Right lobe of liver (tissue), 6 donors: ENCODE results near the gene SPRY4. TPM values are rescaled to one million over a fixed set of nuclear protein-coding genes. Genes with fewer than 3 reads are reported as not detected.
"Not testable (repeated sequence)": the region's sequence is repeated elsewhere in the genome, so short reads cannot be mapped to it uniquely, and the experiment has no call there.

Experiments
- ATAC-seq, 4 donors: fragments of 200-7000 bp; cut with Tn5 transposase; one replicate each; pipeline ENCODE4 v1.9.1; 2020; ENCODE audit warnings: mild to moderate bottlenecking in 4 of 4, moderate library complexity in 4 of 4
- DNase-seq, 3 donors: peaks; one replicate each; pipeline ENCODE4 v3.0.0-alpha.2; 2020
- H3K27ac ChIP-seq, 3 donors: fragments of 200-600 bp; one replicate each; pipeline ENCODE4 v1.8.0; 2022
- H3K27me3 ChIP-seq, 2 donors: fragments of 200-600 bp; one replicate each; pipeline ENCODE4 v1.8.0; 2022
- H3K36me3 ChIP-seq, 4 donors: fragments of 200-600 bp; sonication (generic) in 1 of 4; one replicate each; pipeline versions ENCODE4 v1.5.1 to v1.8.0; 2017 to 2022; ENCODE audit warnings: control low read depth in 1 of 4
- H3K4me1 ChIP-seq, 4 donors: fragments of 200-600 bp; sonication (generic) in 1 of 4; one replicate each; pipeline versions ENCODE4 v1.5.1 to v1.8.0; 2017 to 2022; ENCODE audit warnings: control low read depth in 1 of 4
- H3K4me3 ChIP-seq, 3 donors: fragments of 200-600 bp; one replicate each; pipeline ENCODE4 v1.8.0; 2022
- H3K9me3 ChIP-seq, 4 donors: fragments of 200-600 bp; sonication (generic) in 1 of 4; one replicate each; pipeline versions ENCODE4 v1.5.1 to v1.8.0; 2017 to 2022; ENCODE audit warnings: control low read depth in 1 of 4
- POLR2A ChIP-seq: fragments of 450-650 bp; IDR thresholded peaks from one replicate; pipeline ENCODE4 v1.6.1; 2017; ENCODE audit warnings: antibody characterized with exemption, mild to moderate bottlenecking
- WGBS: methylation state at CpG from one replicate; pipeline ENCODE4 v1.1.6; 2018; ENCODE audit warnings: low coverage, low lambda C conversion rate; ENCODE audit not compliant: insufficient coverage; ENCODE audit errors: missing lambda C conversion rate; 5-methylcytosine and 5-hydroxymethylcytosine counted together
- intact Hi-C, 2 donors: fragments of 100-400 bp; cut with DNase I; formaldehyde crosslinking; loops; one replicate each; pipeline versions ENCODE4 v1.11.2 to v1.14.1; 2022
- small RNA-seq, 2 experiments: library from RNA; depleted of rRNA; stranded (forward); fragments of <200 nt; gene quantifications; one replicate each; pipeline ENCODE3, GENCODE V24; 2016
- total RNA-seq, 6 experiments: library from RNA; depleted of rRNA in 2 of 6; stranded (reverse); fragments of >200 nt in 2 of 6; fragmentation: NEBNext Ultra II Directional in 3 of 6; extraction: Animal tissue kit (Norgen Biotek cat#: 25700) in 3 of 6; gene quantifications; one replicate each; pipeline versions ENCODE4 v1.1.0 to v1.2.4, GENCODE V29; 2016 to 2023
- TF ChIP-seq, protein P1 (sequence below), 4 donors: fragments of 200-600 bp in 3 of 4; fragments of 450-650 bp in 1 of 4; IDR thresholded peaks; one replicate each; pipeline versions ENCODE4 v1.5.1 to v1.8.0; 2016 to 2022; ENCODE audit warnings: antibody characterized with exemption in 4 of 4, mild to moderate bottlenecking in 2 of 4
- donor health status: DM: no; HTN: yes; CAD: no.
- donor health status: DM: no; HTN: no; CAD: no.
- donor health status: DM: no; HTN: no; CAD: no.
- donor health status: DM: no; HTN: yes; CAD: no.
- donor health status: DM: no; HTN: yes; CAD: no.

The SPRY4 gene
- total RNA-seq, 6 experiments from 2014 or later = 3.9 to 11.6 (median 7.3) TPM

DNA sequence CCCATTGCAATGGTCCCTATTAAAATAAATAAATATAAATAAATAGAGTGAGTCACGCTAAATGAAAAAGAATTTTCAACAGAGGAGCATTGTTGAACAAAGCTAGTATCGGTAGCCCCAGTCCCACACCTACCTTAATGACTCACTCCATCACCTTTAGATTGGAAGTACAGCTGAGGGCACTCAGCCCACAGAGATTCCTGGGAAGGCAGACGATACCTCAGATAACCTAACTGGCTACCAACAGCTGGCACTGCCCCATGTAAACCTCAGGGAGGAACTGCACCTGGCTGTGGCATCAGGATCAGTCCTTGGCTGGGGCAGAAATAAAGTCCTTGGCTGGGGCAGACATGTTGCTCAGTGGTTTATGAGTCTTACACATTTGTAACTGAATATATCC lies 49.3 kb downstream of the SPRY4 start:
- intact Hi-C loops = no loop called here
- H3K4me3 ChIP-seq = no peak overlapping the region
- no peaks in the 10 kb centered on the region for H3K27me3 ChIP-seq
- ATAC-seq (no peak), DNase-seq (no peak)
- H3K36me3 ChIP-seq = no peaks in the 10 kb centered on the region
- no peaks in the 10 kb centered on the region for H3K4me1 ChIP-seq
- no peak for TF ChIP-seq POLR2A
- TF ChIP-seq, protein P1, sequence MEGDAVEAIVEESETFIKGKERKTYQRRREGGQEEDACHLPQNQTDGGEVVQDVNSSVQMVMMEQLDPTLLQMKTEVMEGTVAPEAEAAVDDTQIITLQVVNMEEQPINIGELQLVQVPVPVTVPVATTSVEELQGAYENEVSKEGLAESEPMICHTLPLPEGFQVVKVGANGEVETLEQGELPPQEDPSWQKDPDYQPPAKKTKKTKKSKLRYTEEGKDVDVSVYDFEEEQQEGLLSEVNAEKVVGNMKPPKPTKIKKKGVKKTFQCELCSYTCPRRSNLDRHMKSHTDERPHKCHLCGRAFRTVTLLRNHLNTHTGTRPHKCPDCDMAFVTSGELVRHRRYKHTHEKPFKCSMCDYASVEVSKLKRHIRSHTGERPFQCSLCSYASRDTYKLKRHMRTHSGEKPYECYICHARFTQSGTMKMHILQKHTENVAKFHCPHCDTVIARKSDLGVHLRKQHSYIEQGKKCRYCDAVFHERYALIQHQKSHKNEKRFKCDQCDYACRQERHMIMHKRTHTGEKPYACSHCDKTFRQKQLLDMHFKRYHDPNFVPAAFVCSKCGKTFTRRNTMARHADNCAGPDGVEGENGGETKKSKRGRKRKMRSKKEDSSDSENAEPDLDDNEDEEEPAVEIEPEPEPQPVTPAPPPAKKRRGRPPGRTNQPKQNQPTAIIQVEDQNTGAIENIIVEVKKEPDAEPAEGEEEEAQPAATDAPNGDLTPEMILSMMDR (IDR thresholded peaks at IDR 0.05) = no peak
- H3K9me3 ChIP-seq = no peaks in the 10 kb centered on the region
- H3K27ac ChIP-seq = no peak overlapping the region
- 50% methylated on average over 3 of the region's 3 CpGs for WGBS

DNA sequence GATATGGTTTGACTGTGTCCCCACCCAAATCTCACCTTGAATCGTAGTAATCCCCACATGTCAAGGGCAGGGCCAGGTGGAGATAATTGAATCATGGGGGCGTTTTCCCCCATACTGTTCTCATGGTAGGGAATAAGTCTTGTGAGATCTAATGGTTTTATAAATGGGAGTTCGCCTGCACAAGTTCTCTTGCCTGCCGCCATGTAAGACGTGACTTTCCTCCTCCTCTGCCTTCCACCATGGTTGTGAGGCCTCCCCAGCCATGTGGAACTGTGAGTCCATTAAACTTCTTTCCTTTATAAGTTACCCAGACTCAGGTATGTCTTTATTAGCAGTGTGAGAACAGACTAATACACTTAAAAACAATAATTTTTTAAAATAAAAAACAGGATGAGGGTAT lies 52.2 kb downstream of the SPRY4 start:
- H3K4me1 ChIP-seq, H3K27me3 ChIP-seq, intact Hi-C loops, H3K27ac ChIP-seq, H3K4me3 ChIP-seq, DNase-seq, ATAC-seq, H3K36me3 ChIP-seq, H3K9me3 ChIP-seq: not testable (repeated sequence)
- WGBS = 51% methylated on average over 4 of the region's 5 CpGs

DNA sequence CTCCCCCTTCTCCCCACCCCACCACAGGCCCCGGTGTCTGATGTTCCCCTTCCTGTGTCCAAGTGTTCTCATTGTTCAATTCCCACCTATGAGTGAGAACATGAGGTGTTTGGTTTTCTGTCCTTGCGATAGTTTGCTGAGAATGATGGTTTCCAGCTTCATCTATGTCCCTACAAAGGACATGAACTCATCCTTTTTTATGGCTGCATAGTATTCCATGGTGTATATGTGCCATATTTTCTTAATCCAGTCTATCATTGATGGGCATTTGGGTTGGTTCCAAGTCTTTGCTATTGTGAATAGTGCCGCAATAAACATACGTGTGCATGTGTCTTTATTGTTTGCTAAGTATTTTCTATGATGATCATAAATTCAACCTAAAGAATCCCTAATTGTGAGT lies 60.7 kb downstream of the SPRY4 start:
- 93% methylated on average over 4 of the region's 4 CpGs for WGBS
- not testable (repeated sequence) for DNase-seq, ATAC-seq

DNA sequence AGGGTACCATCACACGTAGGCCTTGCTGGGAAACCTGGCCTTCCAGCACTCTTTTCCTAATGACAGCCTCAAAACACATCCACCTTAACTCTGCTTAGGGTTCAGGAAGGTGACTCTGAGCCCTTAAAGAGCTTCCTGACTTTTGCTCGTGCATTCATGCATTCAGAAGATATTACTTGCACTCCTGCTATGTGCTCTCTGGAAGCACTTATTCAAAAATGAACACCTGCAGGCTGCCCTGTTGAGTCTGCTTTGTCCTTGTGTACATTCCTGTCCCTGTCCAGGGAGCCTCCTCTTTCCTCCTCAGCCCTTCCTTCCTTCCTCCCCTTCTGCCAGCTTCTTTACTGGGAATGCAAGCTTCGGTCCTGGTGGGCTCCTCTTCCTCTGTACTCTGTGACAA lies 61.5 kb downstream of the SPRY4 start:
- TF ChIP-seq, protein P1 (IDR thresholded peaks at IDR 0.05) = no peak
- TF ChIP-seq POLR2A = no peak
- Histone ChIP-seq H3K27me3 (no peaks in the 10 kb centered on the region), H3K27ac (no peak overlapping the region), H3K36me3 (no peaks in the 10 kb centered on the region), H3K4me3 (no peak overlapping the region), H3K4me1 (no peaks in the 10 kb centered on the region), H3K9me3 (no peaks in the 10 kb centered on the region)
- intact Hi-C loops = no loop called here
- no peak for ATAC-seq
- no peak for DNase-seq
- 54% methylated on average over 3 of the region's 3 CpGs for WGBS

More for the DNA sequence above, 60.7 kb downstream of the SPRY4 start:
- H3K4me3 ChIP-seq, H3K27me3 ChIP-seq, H3K9me3 ChIP-seq, H3K27ac ChIP-seq, H3K36me3 ChIP-seq, H3K4me1 ChIP-seq, intact Hi-C loops: not testable (repeated sequence)

DNA sequence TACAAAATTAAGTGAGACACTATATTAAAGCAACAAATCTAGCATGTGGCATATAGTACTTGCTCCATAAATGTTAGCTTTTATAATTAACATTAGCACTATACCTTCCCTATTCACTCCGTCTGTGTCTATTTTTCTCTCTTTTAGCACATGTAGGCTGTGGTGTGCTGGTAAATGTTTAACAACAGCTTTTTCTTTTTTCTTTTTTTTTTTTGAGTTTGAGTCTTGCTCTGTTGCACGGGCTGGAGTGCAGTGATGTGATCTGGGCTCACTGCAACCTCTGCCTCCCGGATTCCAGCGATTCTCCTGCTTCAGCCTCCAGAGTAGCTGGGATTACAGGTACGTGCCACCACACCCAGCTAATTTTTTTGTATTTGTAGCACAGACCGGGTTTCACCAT lies 62.1 kb downstream of the SPRY4 start:
- no peak for ATAC-seq
- 95% methylated on average over 6 of the region's 6 CpGs for WGBS
- no peaks in the 10 kb centered on the region for H3K36me3 ChIP-seq
- no peak overlapping the region for H3K27ac ChIP-seq
- H3K9me3 ChIP-seq = no peaks in the 10 kb centered on the region
- no peaks in the 10 kb centered on the region for H3K27me3 ChIP-seq
- no peak overlapping the region for H3K4me3 ChIP-seq
- intact Hi-C loops = no loop called here
- no peak for TF ChIP-seq POLR2A
- TF ChIP-seq, protein P1 (IDR thresholded peaks at IDR 0.05) = no peak
- H3K4me1 ChIP-seq = no peaks in the 10 kb centered on the region
- no peak for DNase-seq

Small RNAs within 50 kb of the gene (small RNA-seq; reads per million reads assigned to genes)
- gene RF02038 = 0 reads per million in 2 experiments
- 0 reads per million in 2 experiments for gene RF02039

Other genes starting within 250 kb of the SPRY4 start
- 10 to 100 TPM; 50.4 to 61.1 (median 57.1) TPM for gene NDFIP1, start 216.2 kb downstream of the SPRY4 start, total RNA-seq